Keratinocyte (primary cell): ENCODE measurements around the gene MPP1. TPM values are rescaled to one million over a fixed set of nuclear protein-coding genes. Genes with fewer than 3 reads are reported as not detected.

Experiments used
- DNase-seq: peaks from one replicate; pipeline ENCODE4 v3.0.0-alpha.2; 2011; ENCODE audit warnings: low read depth, missing footprints, low spot score
- FAIRE-seq: peaks from 2 replicates; lab custom pipeline; 2011; peaks lifted over from hg19 to GRCh38; lab: Jason Lieb, UNC
- H2AFZ ChIP-seq: 2 replicates; pipeline ENCODE4 v1.6.0; 2012; ENCODE audit warnings: low read length, control low read depth, inconsistent platforms; ENCODE audit not compliant: control insufficient read depth
- H3K27ac ChIP-seq: 2 replicates; pipeline ENCODE4 v1.5.1; 2011; ENCODE audit warnings: low read length; ENCODE audit not compliant: control insufficient read depth, insufficient read depth
- H3K27me3 ChIP-seq: 3 replicates; pipeline ENCODE4 v1.6.0; 2011; ENCODE audit warnings: low read length; ENCODE audit not compliant: control insufficient read depth, insufficient read depth; ENCODE audit errors: extremely low read depth
- H3K36me3 ChIP-seq, 2 experiments: 2 replicates in 1 of 2; 3 replicates in 1 of 2; pipeline ENCODE4 v1.5.1; 2011; ENCODE audit warnings: low read length in 2 of 2, mild to moderate bottlenecking in 1 of 2; ENCODE audit not compliant: control insufficient read depth in 2 of 2, insufficient read depth in 2 of 2; ENCODE audit errors: extremely low read depth in 1 of 2
- H3K4me1 ChIP-seq: 3 replicates; pipeline ENCODE4 v1.5.1; 2011; ENCODE audit warnings: low read length; ENCODE audit not compliant: control insufficient read depth, insufficient read depth; ENCODE audit errors: extremely low read depth
- H3K4me2 ChIP-seq: 3 replicates; pipeline ENCODE4 v1.6.0; 2011; ENCODE audit warnings: low read depth, low read length; ENCODE audit not compliant: control insufficient read depth, insufficient read depth; ENCODE audit errors: extremely low read depth
- H3K4me3 ChIP-seq, 3 experiments: fragments of 200-600 bp in 1 of 3; sonication (generic) in 1 of 3; 2 replicates in 2 of 3; 3 replicates in 1 of 3; pipeline ENCODE4 v1.5.1; 2011 to 2016; ENCODE audit warnings: low read length in 3 of 3, mild to moderate bottlenecking in 3 of 3, control low read depth in 2 of 3, inconsistent platforms in 1 of 3, low read depth in 1 of 3, mixed read lengths in 1 of 3, mixed run types in 1 of 3, moderate library complexity in 1 of 3; ENCODE audit not compliant: control insufficient read depth in 2 of 3, insufficient read depth in 2 of 3; ENCODE audit errors: extremely low read depth in 1 of 3
- H3K79me2 ChIP-seq: 2 replicates; pipeline ENCODE4 v1.6.0; 2012; ENCODE audit warnings: low read length; ENCODE audit not compliant: control insufficient read depth, insufficient read depth
- H3K9ac ChIP-seq: 3 replicates; pipeline ENCODE4 v1.6.0; 2011; ENCODE audit warnings: low read length; ENCODE audit not compliant: control insufficient read depth, insufficient read depth; ENCODE audit errors: extremely low read depth
- H3K9me1 ChIP-seq: 3 replicates; pipeline ENCODE4 v1.6.0; 2011; ENCODE audit warnings: low read length; ENCODE audit not compliant: control insufficient read depth, insufficient read depth; ENCODE audit errors: extremely low read depth
- H3K9me3 ChIP-seq: 2 replicates; pipeline ENCODE4 v1.5.1; 2012; ENCODE audit warnings: low read depth, low read length; ENCODE audit not compliant: control insufficient read depth
- H4K20me1 ChIP-seq: 3 replicates; pipeline ENCODE4 v1.6.0; 2011; ENCODE audit warnings: low read length; ENCODE audit not compliant: control insufficient read depth, insufficient read depth; ENCODE audit errors: extremely low read depth
- CTCF ChIP-seq, 3 experiments: IDR thresholded peaks in 1 of 3; conservative IDR thresholded peaks in 1 of 3; optimal IDR thresholded peaks in 1 of 3; 2 replicates in 2 of 3; 3 replicates in 1 of 3; pipeline versions ENCODE3 to v1.5.1; 2011; ENCODE audit warnings: low read length in 3 of 3, mild to moderate bottlenecking in 3 of 3, moderate library complexity in 2 of 3, control low read depth in 1 of 3, inconsistent platforms in 1 of 3; ENCODE audit not compliant: insufficient read depth in 2 of 3; ENCODE audit errors: extremely low read depth in 1 of 3
- EZH2 ChIP-seq: IDR thresholded peaks from one replicate; pipeline ENCODE4 v1.6.1; 2012; ENCODE audit warnings: inconsistent platforms, mild to moderate bottlenecking, low read length, moderate library complexity
- dilution Hi-C: fragments of 300-500 bp; cut with MboI; formaldehyde crosslinking; loops from one replicate; pipeline ENCODE4 v1.7.0; 2020; ENCODE audit warnings: low sequenced_read_pairs; ENCODE audit not compliant: extremely low pct_ligation_motif_present
- polyA plus RNA-seq, 5 experiments: library from polyadenylated mRNA; depleted of rRNA in 3 of 5; stranded (reverse) in 3 of 5; stranded (forward) in 1 of 5; unstranded in 1 of 5; fragments of >200 nt; gene quantifications; 1 replicate in 1 of 5; 2 replicates in 3 of 5; 3 replicates in 1 of 5; pipeline versions ENCODE4 v1.2.1 to v1.2.3, GENCODE V29; 2011 to 2012; ENCODE audit warnings: missing spikeins in 2 of 5, low read depth in 1 of 5, low replicate concordance in 1 of 5

Gene MPP1
- polyA plus RNA-seq, 1 donor (not counting 4 experiments of a cell fraction or from before 2014, with no cell fraction given): 4.9 TPM

DNA sequence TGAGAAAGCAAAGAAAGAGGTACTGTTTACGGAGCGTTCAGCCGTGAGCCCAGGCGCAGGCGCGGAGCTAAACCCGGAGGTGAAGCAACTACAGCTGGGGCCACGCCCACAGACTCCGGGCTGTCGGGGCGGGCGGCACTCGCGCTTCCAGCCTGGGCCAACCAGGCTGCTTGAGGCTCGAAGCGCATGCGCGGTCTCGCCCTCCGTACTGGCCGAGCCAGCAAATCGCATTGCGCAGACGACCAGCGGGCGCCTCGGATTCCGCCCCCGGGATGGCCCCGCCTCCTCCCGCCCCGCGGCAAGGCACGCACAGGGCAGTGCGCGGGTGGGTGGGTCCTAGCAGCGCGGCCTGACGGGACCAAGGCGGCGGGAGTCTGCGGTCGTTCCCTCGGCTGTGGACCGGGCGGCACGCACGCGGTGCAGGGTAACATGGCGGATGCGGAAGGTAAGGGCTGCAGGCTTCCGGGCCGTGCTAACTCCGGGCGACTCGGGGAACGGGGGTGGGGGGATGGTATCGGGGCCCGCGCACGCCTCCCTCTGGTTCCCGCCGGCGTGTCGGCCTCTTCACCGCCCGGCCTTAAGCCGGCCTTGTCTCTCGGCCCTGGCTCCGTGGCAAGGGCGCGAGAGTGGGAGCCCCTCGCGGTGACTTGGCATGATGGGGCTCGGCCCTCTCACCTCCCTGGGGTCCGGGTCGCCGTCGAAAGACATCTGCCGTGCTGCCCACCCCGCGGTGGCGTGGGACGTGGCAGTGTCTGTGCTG, 42.6 kb downstream of the MPP1 start, which contains the start of gene DKC1:
TSS of gene DKC1 (plus strand) at position 328 of the 760 bp plus-strand sequence. CDS start at position 430, 102 bp downstream.
- Histone ChIP-seq H3K9ac (peak within 1 kb of the TSS; percentile 93), H3K4me3 (peak within 1 kb of the TSS; percentile 62 to 94 (median 77)), H3K27ac (peak within 1 kb of the TSS; percentile 91), H3K79me2 (peaks cover 42% of the 10 kb centered on the region), H3K9me1 (no peaks in the 10 kb centered on the region), H2AFZ (peak within 1 kb of the TSS; percentile 70), H3K27me3 (no peaks in the 10 kb centered on the region), H3K4me1 (peaks cover 7% of the 10 kb centered on the region), H3K36me3 (peaks cover 8 to 9% of the 10 kb centered on the region in 2 experiments), H3K9me3 (no peaks in the 10 kb centered on the region), H3K4me2 (peak within 1 kb of the TSS; percentile 76), H4K20me1 (no peaks in the 10 kb centered on the region)
- no peak for FAIRE-seq
- TF ChIP-seq EZH2: no peak
- TF ChIP-seq CTCF (optimal IDR thresholded peaks at IDR 0.05 in 1 of 3, IDR thresholded peaks at IDR 0.05 in 1 of 3, conservative IDR thresholded peaks at IDR 0.05 in 1 of 3; ENCODE audit: extremely low read depth in 1 of 3, insufficient read depth in 2 of 3, low read length in 3 of 3): peak in 1 of 3 experiments; percentile 5
- peak; percentile 66 for DNase-seq
- dilution Hi-C loops: no loop called here

- Histone ChIP-seq H3K9me1 (no peaks in the 10 kb centered on the region), H3K9me3 (no peaks in the 10 kb centered on the region), H3K36me3 (peaks cover 8 to 9% of the 10 kb centered on the region in 2 experiments), H3K27ac (peak overlapping the region; percentile 66), H2AFZ (peak overlapping the region; percentile 70), H3K79me2 (peaks cover 39% of the 10 kb centered on the region), H3K27me3 (no peaks in the 10 kb centered on the region), H3K4me2 (peak overlapping the region; percentile 76), H3K4me3 (peak overlapping the region; percentile 62 to 65 (median 62)), H3K4me1 (peaks cover 7% of the 10 kb centered on the region), H4K20me1 (no peaks in the 10 kb centered on the region), H3K9ac (peak overlapping the region; percentile 93)
- no peak for DNase-seq
- FAIRE-seq: no peak
- dilution Hi-C loops: no loop called here
- no peak for TF ChIP-seq EZH2
- TF ChIP-seq CTCF (optimal IDR thresholded peaks at IDR 0.05 in 1 of 3, IDR thresholded peaks at IDR 0.05 in 1 of 3, conservative IDR thresholded peaks at IDR 0.05 in 1 of 3; ENCODE audit: extremely low read depth in 1 of 3, insufficient read depth in 2 of 3, low read length in 3 of 3): no peak
Measured at GRCh38 chrX:154761977-154762536, 43.2 kb downstream of the MPP1 start.
